Measurements from ENCODE around the gene GPR156.

DNA sequence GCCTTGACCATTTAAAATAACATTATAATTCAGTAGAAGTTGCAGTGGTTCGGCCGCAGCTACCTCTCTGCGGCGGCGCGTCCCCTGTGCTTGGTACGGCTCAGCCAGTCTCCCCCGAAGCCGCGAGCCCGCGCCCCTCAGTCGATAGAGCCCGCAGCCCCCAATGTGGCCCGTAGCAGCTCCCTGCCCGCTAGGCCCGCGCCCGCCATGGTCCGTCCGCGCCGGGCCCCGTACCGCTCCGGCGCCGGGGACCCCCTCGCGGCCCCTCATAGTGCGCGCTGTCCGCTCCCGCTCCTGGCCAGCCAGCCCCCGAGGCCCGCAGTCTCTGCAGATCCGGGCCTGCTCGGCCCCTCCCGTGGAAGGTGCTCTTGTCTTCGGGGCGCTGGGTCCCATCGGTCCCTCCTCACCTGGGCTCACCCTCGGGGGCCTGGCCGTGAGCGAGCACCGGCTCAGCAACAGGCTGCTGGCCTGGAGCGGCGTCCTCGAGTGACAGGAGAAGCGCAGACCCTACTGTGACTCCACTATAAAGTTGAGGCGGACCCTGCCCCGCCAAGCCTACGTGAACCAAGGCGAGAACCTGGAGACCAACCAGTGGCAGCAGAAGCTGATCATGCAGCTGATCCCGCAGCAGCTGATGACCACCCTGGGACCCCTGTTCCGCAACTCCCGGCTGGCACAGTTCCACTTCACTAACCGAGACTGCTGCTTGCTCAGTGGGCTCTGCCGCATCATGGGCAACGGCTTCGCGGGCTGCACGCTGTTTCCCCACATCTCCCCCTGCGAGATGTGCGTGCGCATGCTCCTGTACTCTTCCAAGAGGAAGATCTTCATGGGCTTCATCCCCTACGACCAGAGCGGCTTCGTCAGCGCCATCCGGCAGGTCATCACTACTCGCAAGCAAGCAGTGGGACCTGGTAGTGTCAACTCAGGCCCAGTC lies 21.8 kb upstream of the GPR156 start:
- no peak for TF ChIP-seq TAF1 (IDR thresholded peaks at IDR 0.05; ENCODE audit: low read depth, low read length)
- TF ChIP-seq POLR2A (IDR thresholded peaks at IDR 0.05; ENCODE audit: low read depth, low read length) = no peak
